Fibroblast of lung (primary cell): ENCODE results near the gene LSM7. TPM values are rescaled to one million over a fixed set of nuclear protein-coding genes. Genes with fewer than 3 reads are reported as not detected.

Source experiments
- DNase-seq, 2 donors: peaks; one replicate each; pipeline versions ENCODE4 v3.0.0 to v3.0.0-alpha.2; 2010; ENCODE audit warnings: low read depth in 2 of 2
- H2AFZ ChIP-seq: 2 replicates; pipeline ENCODE4 v1.5.1; 2012; ENCODE audit warnings: low read length, control low read depth, inconsistent platforms
- H3K27ac ChIP-seq: 2 replicates; pipeline ENCODE4 v1.5.1; 2011; ENCODE audit warnings: low read length, control low read depth; ENCODE audit not compliant: insufficient read depth
- H3K27me3 ChIP-seq: 2 replicates; pipeline ENCODE4 v1.5.1; 2011; ENCODE audit warnings: mild to moderate bottlenecking, low read length; ENCODE audit not compliant: control insufficient read depth, insufficient read depth
- H3K36me3 ChIP-seq: 2 replicates; pipeline ENCODE4 v1.5.1; 2011; ENCODE audit warnings: low read length; ENCODE audit not compliant: control insufficient read depth, insufficient read depth
- H3K4me1 ChIP-seq: 2 replicates; pipeline ENCODE4 v1.5.1; 2011; ENCODE audit warnings: low read length; ENCODE audit not compliant: control insufficient read depth, insufficient read depth; ENCODE audit errors: extremely low read depth
- H3K4me2 ChIP-seq: 2 replicates; pipeline ENCODE4 v1.5.1; 2011; ENCODE audit warnings: low read length, control low read depth; ENCODE audit not compliant: insufficient read depth; ENCODE audit errors: extremely low read depth
- H3K4me3 ChIP-seq, 4 experiments: fragments of 200-600 bp in 1 of 4; sonication (generic) in 1 of 4; replicated peaks in 1 of 4; 2 replicates each; pipeline ENCODE4 v1.5.1; 2011 to 2016; ENCODE audit warnings: low read length in 4 of 4, low read depth in 3 of 4, mild to moderate bottlenecking in 3 of 4, control low read depth in 2 of 4, inconsistent platforms in 1 of 4, mixed read lengths in 1 of 4; ENCODE audit not compliant: insufficient read depth in 1 of 4; ENCODE audit errors: control extremely low read depth in 1 of 4
- H3K79me2 ChIP-seq: 2 replicates; pipeline ENCODE4 v1.5.1; 2012; ENCODE audit warnings: mild to moderate bottlenecking, low read length, inconsistent platforms; ENCODE audit not compliant: control insufficient read depth, insufficient read depth
- H3K9ac ChIP-seq: 2 replicates; pipeline ENCODE4 v1.5.1; 2011; ENCODE audit warnings: mild to moderate bottlenecking, low read length, control low read depth; ENCODE audit not compliant: insufficient read depth
- H3K9me3 ChIP-seq: 2 replicates; pipeline ENCODE4 v1.5.1; 2012; ENCODE audit warnings: low read depth, low read length; ENCODE audit not compliant: control insufficient read depth, insufficient read depth
- H4K20me1 ChIP-seq: 2 replicates; pipeline ENCODE4 v1.5.1; 2011; ENCODE audit warnings: low read length; ENCODE audit not compliant: control insufficient read depth, insufficient read depth; ENCODE audit errors: extremely low read depth
- CTCF ChIP-seq, 2 donors: IDR thresholded peaks in 1 of 2; conservative IDR thresholded peaks in 1 of 2; 1 replicate in 1 of 2; 2 replicates in 1 of 2; pipeline ENCODE4 v1.5.1; 2011 to 2012; ENCODE audit warnings: low read length in 2 of 2, control low read depth in 1 of 2, inconsistent platforms in 1 of 2, low read depth in 1 of 2, mild to moderate bottlenecking in 1 of 2
- EZH2 ChIP-seq: IDR thresholded peaks from 2 replicates; pipeline ENCODE4 v1.5.1; 2012; ENCODE audit warnings: low read length, control low read depth, mild to moderate bottlenecking; ENCODE audit errors: missing control alignments
- polyA plus RNA-seq, 2 donors: library from polyadenylated mRNA; depleted of rRNA in 1 of 2; stranded (reverse) in 1 of 2; unstranded in 1 of 2; fragments of >200 nt; gene quantifications; 2 replicates each; pipeline ENCODE4 v1.2.1, GENCODE V29; 2011 to 2012; ENCODE audit warnings: missing spikeins in 1 of 2
- total RNA-seq: library from RNA; depleted of rRNA; stranded (reverse); fragments of >200 nt; gene quantifications from 2 replicates; pipeline ENCODE4 v1.2.1, GENCODE V29; 2014

The LSM7 gene
- total and polyA plus RNA-seq, 2 donors (not counting 1 experiment from before 2014, with no cell fraction given) = 43.1 to 182 TPM

- no peak overlapping the region for H2AFZ ChIP-seq
- H3K4me3 ChIP-seq = no peak overlapping the region
- no peak overlapping the region for H3K9ac ChIP-seq
- no peaks in the 10 kb centered on the region for H3K9me3 ChIP-seq
- H3K27ac ChIP-seq = no peak overlapping the region
- H4K20me1 ChIP-seq = no peaks in the 10 kb centered on the region
- no peak overlapping the region for H3K4me2 ChIP-seq
- peaks cover 33% of the 10 kb centered on the region for H3K79me2 ChIP-seq
- no peak for DNase-seq
- H3K27me3 ChIP-seq = no peaks in the 10 kb centered on the region
- peaks cover 8% of the 10 kb centered on the region for H3K36me3 ChIP-seq
- TF ChIP-seq CTCF (conservative IDR thresholded peaks at IDR 0.05 in 1 of 2, IDR thresholded peaks at IDR 0.05 in 1 of 2; ENCODE audit: low read depth in 1 of 2, low read length in 2 of 2) = no peak
- no peak for TF ChIP-seq EZH2
- no peaks in the 10 kb centered on the region for H3K4me1 ChIP-seq
Observed at GRCh38 chr19:2335848-2336247, 7.5 kb upstream of the LSM7 start.

- DNase-seq = no peak
- Histone ChIP-seq H3K9ac (no peak overlapping the region), H3K4me2 (no peak overlapping the region), H3K36me3 (peaks cover 5% of the 10 kb centered on the region), H3K79me2 (peaks cover 39% of the 10 kb centered on the region), H2AFZ (no peak overlapping the region), H3K9me3 (no peaks in the 10 kb centered on the region), H3K27me3 (no peaks in the 10 kb centered on the region), H3K4me3 (no peak overlapping the region), H3K27ac (no peak overlapping the region), H3K4me1 (no peaks in the 10 kb centered on the region), H4K20me1 (no peaks in the 10 kb centered on the region)
- TF ChIP-seq CTCF (conservative IDR thresholded peaks at IDR 0.05 in 1 of 2, IDR thresholded peaks at IDR 0.05 in 1 of 2; ENCODE audit: low read depth in 1 of 2, low read length in 2 of 2) = no peak
- no peak for TF ChIP-seq EZH2
Observed at GRCh38 chr19:2334986-2335846, 6.8 kb upstream of the LSM7 start.

GRCh38 chr19:2334426-2334825 is 6.0 kb upstream of the LSM7 start:
- Histone ChIP-seq H4K20me1 (no peaks in the 10 kb centered on the region), H3K4me2 (no peak overlapping the region), H3K4me3 (no peak overlapping the region), H3K4me1 (peaks cover 1% of the 10 kb centered on the region), H3K36me3 (peaks cover 3% of the 10 kb centered on the region), H3K79me2 (peaks cover 45% of the 10 kb centered on the region), H3K9me3 (no peaks in the 10 kb centered on the region), H3K27ac (no peak overlapping the region), H2AFZ (no peak overlapping the region), H3K27me3 (no peaks in the 10 kb centered on the region), H3K9ac (no peak overlapping the region)
- no peak for DNase-seq
- TF ChIP-seq EZH2 (no peak), CTCF (conservative IDR thresholded peaks at IDR 0.05 in 1 of 2, IDR thresholded peaks at IDR 0.05 in 1 of 2; ENCODE audit: low read depth in 1 of 2, low read length in 2 of 2) (no peak)
